Measurements from ENCODE around the gene NXPH3.

- TF ChIP-seq CTCF (IDR thresholded peaks at IDR 0.05; ENCODE audit: insufficient read depth, low read length) (no peak), GABPA (IDR thresholded peaks at IDR 0.05; ENCODE audit: low read depth) (no peak)
Measured at GRCh38 chr17:49588726-49589576, 13.3 kb downstream of the NXPH3 start.

Measured in HL-60 (cell line).